HG02885 (cell line): ENCODE measurements around the gene ITPKB.
A peak's percentile ranks its signal among the peaks of the same experiment; 100 is the strongest.
"Not testable (repeated sequence)": the region's sequence is repeated elsewhere in the genome, so short reads cannot be mapped to it uniquely, and the experiment has no call there.

Source experiments
- ATAC-seq: cut with Tn5 transposase; IDR thresholded peaks from one replicate; pipeline ENCODE4 v1.9.1; 2021; ENCODE audit warnings: mild to moderate bottlenecking; ENCODE audit not compliant: unreplicated experiment, poor library complexity

Gene ITPKB

DNA sequence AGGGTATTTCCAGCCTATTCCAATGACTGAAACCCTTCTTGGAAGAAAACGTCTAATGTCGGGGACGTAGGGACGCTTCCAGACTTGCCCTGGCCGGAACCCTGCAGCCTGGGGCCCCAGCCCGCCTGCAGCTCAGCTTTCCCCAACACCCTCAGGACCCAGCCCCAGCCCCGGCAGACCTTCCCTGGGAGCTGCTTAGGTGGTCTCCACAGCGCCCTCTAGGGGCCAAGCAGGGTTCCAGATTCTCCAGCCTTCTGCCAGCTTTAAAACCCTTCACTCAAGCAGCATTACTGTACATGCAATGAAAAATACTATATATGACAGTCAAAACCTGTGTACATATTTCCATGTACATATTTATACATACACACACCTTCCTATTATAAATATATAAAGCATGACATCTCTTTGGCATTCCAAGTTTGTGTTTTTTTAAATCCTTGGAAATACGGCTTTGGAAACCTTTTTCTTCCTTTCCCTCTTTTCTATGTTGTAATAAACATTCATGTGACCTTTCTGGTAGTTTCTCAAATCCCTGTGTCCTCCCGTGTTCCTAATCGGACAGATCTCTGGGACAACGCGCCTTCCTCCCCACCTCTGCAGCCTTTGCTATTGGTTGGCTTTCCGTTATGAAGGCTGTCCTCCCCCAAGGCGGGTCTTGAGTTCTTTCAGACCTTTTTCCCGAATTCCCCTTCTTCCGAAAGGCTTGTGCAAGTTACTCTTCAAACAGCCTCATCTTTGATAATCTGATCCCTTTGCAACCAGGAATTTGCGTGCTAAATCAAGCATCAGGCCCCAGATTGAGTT, 130.2 kb downstream of the ITPKB start:
- ATAC-seq: peak; percentile 73

DNA sequence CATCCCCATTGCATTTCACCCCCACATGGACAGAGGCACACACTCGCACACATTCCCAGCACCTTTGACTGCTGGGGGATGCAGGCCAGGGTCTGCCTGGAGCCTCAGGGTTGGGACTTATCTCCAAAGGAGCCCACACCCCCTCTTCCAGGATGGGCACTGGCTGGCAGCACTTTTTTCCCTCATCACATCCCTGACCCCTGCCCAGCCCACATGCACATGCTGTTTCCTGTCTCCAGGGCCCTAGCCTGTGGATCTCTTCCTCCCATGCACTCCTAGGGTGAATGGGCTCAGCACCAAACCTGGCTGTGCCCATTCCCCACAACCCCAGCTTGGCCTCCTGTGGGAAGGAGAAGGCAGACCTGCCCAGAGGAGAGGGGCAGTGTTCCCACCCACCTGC, 131.3 kb downstream of the ITPKB start:
- ATAC-seq: no peak

DNA sequence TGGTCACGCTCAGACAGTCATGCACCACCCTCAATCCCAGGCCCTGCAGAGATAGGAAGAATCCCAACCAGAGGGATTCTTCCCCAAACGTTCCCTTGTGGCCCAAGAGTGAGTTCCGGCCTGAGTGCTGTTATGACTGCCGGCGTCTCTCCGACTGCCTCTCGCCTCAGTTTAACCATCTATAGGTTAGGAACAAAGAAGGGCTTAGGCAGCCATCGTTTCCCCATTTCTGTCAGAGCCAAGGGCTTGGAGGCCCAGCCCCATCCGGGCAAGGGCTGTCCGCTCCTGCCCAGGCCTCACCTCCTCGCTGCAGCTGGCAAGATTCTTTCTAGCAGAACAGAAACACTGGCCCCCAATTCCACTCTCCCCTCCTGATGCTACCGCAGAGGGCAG, 131.8 kb downstream of the ITPKB start:
- ATAC-seq: no peak

DNA sequence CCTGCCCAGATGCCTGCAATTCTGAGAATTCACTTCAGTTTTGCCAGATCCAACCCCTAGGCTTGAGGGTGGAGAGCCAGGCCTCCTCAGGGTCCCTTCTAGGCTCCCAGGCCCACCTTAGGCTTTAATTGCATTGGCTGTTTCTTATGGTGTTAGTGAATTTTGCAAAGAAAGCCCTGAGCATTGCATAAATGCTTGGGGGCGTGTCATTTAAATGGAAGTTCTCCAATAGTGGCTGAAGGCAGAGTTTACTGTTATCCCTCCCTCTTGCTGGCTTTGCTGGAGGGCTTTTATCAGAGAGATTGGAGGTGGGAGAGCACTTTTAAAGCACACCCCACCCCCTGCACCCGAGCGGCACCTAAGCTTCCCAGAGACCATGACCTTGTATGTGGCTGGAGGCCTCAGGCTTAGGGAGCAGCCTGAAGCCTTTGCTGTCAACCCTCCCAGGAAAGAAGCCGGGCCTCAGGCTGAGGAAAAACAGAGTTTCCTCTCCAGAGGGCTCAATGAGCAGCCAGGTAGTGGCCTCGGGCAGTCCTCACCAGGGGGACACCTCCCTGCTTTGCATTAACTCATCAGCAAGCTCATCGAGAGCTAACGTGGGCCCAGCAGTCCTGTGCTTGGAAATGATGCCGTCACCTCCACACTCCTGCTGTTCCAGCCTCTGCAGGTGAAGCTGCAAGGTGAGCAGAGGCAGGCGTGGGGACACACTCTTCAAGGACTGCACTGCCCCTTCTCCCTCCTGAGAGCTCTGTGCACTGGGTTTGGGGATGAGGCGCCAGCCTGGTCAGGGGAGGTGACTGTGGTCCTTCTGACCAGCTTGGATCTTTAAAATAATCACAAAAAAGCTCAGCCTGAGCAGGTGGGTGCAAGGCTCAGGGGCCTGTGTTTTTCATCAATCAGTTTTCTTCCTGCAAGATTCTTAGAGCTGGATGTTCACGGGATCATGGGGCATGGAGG, 132.5 kb downstream of the ITPKB start:
- ATAC-seq: no peak

DNA sequence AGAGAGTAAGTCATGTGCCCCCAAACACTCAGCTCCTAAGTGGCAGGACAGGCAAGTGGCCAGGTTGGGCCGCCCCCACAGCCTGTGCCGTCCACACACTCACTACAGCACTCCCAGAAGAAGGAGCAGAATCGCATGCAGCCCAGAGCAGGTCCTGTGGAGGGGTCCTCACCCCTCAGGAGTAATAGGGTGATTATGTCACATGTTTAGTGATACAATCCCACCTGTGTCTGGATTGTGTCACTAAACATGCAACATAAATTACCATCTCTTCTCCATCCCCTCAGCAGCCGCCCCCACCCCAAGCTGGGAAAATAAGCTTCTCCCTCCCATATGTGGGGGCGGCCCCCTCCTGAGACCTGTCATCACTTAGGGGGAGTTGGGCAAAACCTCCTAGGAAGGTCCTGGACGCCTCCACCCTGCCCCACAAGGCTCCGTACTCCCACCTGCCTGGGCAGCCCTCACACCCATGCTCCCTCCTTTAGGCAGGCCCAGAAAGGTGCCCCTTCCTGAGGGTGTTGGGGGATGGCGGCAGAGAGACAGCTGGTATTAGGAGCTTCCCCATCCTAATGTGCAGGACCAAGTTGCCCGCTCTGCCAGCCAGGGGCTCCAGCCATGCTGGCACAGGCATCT, 133.6 kb downstream of the ITPKB start:
- no peak for ATAC-seq

DNA sequence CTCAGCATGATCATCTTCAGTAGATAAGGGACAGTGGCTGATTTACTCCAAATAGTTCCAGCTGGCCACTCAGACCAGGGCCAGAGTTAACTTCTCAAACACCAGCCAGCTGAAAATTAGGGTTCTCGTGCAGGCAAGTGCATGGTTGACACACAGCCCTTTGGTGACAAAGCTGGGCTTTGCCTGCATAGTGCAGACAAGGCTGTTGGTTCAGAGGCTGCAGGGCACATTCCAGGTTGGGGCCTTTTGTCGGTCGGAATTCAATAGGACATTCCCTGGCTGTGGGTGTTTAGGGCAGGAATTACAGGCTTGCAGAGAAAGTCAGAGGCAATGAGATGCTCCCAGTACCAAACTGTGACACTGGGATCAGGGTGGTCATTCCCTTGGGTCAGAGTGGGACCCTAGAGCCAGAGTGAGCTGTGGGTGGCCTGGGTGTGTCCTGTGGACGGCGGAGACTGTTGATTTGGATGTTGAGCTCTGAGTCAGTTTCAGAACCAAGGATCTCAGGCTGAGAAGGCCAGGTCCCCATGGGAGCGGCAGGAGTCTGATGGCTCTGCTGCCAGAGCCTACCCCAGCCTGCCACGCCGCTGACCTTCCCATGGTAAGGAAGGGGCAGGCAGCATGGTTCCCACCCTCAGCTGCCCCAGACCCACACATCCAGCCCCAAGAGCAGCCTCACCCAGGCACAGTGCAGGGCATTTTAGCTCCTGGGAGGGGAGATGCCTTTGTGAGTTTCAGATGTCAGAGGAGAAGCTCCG, 134.3 kb downstream of the ITPKB start:
- ATAC-seq: no peak

DNA sequence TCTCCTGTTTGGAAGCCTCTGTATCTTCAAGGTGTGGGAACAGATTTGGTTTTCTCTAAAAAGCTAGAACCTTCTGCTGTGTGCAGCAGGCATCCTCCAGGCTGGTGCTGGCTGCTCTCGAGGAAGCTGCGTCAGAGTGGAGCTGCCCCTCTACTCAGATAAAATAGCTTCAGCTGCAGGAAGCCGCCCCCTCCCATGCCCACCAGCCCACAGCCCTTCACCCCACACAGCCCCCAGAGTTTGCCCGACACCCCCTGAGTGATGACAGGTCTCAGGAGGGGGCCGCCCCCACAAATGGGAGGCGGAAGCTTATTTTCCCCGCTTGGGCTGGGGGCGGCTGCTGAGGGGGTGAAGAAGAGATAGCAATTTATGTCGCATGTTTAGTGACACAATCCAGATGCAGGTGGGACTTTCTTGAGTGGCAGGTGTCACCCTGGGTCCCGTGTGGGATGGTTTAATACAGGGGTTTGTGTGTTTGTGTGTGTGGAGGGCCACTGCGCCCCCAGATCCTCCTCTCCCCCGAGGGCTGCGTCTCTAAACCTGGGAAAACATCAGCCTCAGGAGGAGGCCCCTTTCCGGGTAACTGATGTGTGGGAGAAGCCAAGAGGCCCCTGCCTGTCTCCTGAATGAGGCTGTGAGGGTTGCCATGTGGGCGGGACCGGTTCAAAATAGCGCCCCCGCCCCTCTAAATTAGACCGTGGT, 135.1 kb downstream of the ITPKB start:
- ATAC-seq: no peak

DNA sequence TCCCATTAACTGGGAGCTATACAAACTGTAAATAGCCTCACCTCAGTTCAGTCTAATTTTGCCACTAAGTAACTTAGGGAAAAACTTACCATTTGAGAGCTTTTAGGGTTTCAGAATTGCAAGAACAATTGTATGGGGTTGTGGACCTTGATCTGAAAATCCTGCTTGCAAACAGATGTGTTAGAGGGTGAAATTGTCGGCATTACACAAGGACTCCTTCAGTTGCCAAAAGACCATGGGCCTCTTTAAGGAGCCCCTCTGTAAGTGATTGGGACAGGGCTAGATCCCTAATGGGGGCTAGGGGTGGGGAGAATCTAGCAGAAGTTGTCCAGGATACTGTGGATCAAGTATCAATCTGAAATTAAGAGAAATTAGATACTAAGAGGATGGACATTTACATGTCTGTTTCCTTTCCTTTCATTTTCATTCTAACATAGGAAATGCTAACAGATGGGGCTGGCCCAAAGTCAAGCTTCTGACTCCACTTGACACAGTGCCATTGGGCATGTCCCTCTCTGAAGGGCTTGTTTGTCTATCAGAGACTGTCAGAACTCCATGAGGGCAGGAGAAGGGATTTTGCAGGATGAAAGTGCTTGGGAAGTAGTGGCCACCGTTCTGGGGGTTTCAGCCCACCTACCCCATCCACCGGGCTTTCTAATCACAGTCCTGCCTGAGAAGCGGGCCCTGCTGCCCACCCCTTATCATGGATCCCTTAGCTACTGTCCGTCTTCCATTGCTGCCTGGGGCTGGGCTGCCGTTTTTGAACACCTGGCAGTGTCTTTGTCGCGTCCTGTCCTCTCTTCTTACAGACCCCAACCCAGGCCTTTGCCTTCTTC, 135.8 kb downstream of the ITPKB start:
- no peak for ATAC-seq

DNA sequence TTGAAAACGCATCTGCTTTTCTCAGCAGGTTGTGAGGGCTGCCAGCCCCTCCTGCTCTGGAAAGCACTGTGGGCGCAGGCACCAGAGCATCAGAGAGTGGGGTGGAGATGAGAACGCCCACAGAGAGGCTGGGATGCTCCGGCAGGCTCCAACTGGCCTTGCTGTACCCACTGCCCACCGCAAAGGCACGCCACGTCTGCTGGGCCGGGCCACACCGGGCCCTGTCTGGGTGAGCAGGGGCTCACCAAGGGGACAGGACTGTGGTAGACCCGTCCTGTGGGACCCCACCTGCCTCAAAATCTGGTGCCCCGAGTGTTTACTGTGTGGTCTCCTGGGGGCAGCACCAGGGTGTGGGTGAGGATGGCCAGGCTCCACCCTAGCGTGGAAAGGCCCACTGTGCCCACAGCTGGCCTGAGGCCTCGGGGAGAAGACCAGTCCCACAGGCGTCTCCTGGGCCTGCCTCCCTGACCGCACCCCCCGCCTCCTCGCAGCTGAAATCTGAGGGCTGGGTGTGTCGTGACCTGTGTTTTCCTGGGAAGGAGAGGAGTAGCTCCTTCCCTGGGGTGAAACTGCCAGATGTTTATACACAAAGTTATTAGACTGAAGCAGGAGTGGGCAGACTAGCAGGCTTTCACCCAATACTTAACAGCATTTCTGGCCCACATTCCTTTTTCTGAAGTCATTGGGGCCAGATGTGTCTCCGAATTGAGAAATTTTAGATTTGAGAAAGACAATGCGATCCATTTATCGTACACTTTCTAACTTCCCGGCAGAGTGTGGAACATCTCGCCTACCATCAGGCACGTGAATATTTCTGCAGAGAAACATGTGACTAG, 136.7 kb downstream of the ITPKB start:
- no peak for ATAC-seq

DNA sequence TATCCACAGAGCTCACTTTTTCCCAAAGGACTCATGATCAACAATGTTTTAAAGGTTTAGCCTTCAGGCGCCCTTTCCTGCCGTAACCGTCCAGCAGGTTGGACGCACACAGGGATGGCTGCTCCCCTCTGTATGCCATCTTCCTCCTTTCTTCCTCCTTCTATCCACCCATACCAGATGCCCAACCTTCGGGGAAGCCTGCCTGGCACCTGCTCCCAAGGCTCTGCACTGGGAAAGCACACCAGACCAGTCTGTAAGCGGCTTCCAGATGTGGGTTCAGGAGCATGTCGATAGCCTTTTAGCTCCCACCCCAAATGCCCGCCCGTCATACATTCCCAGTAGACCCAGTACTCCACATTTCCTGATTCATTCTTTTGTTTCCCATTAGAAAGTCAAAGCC, 137.6 kb downstream of the ITPKB start:
- ATAC-seq: no peak

DNA sequence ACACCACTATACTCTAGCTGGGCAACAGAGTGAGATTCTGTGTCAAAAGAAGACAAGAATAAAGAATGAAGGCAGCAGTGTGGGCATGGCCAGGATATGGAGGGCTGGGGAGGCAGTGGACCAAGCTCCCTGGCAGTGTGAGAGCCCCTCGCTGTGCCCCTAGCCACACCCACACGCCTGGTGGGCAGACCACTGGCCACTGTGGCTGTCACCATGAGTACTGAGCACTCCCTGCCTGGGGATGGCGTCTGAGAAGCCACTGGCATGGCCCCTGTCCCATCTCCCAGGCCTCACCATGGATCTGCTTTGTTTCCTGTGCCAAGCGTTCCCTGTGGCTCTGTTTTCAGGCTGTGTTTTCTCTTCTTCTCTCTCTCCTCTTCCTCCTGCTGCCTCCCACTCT, 138.8 kb downstream of the ITPKB start:
- no peak for ATAC-seq

DNA sequence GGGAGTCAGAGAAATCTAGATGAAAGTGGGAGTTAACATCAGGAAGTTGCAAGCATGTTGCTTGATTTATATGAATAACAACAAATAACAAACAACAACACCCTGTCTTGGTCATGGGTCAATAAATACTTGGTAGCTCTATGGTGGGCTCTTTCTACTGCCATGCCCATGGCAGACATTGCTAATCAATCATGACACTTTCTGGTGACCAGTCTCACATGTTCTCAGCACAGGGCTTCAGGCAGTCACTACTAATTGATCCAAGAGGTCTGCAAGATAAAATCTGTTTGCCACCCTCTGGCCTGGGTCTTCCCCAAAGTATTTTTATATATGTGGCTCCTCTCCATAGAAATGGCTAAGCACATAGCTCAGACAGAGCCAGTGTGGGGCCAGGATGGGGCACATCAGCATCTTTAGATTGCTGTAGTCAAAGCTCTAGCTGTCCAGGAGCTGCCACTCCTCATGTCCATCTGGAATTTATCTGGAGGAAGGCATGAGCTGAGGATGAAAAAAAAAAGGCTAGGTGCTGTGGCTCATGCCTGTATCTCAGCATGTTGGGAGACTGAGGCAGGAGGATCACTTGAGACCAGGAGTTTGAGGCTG, 139.3 kb downstream of the ITPKB start:
- no peak for ATAC-seq

DNA sequence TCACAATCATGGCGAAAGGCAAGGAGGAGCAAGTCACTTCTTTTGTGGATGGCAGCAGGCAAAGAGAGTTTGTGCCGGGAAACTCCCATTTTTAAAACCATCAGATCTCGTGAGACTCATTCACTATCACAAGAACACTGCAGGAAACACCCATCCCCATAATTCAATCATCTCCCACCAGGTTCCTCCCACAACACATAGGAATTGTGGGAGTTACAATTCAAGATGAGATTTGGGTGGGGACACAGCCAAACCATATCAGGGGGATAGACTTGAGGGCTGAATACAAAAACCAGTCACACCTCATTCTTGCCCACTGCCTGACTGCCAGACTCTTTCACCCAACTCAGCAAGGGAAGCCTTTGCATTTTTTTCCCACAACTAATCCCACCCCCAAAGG, 140.1 kb downstream of the ITPKB start:
- not testable (repeated sequence) for ATAC-seq

DNA sequence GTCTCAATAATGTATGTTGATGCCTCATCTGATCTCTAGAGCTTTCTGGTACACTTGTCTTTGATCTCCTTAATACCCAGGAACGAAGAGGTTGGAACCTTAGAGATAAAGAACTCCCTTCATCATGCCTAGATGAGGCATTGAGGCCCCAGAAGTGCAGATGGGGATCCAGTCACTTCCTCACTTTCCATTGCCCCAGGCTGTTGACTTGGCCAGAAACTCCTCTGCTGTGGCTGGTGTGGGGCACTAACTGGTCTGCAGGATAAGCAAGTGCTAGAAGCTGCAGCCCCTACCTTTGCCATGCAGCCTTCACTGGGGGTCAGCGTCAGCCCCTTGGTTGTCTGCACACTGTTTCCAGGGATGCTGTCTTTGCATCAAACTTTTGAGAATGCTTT, 140.6 kb downstream of the ITPKB start:
- ATAC-seq: no peak

DNA sequence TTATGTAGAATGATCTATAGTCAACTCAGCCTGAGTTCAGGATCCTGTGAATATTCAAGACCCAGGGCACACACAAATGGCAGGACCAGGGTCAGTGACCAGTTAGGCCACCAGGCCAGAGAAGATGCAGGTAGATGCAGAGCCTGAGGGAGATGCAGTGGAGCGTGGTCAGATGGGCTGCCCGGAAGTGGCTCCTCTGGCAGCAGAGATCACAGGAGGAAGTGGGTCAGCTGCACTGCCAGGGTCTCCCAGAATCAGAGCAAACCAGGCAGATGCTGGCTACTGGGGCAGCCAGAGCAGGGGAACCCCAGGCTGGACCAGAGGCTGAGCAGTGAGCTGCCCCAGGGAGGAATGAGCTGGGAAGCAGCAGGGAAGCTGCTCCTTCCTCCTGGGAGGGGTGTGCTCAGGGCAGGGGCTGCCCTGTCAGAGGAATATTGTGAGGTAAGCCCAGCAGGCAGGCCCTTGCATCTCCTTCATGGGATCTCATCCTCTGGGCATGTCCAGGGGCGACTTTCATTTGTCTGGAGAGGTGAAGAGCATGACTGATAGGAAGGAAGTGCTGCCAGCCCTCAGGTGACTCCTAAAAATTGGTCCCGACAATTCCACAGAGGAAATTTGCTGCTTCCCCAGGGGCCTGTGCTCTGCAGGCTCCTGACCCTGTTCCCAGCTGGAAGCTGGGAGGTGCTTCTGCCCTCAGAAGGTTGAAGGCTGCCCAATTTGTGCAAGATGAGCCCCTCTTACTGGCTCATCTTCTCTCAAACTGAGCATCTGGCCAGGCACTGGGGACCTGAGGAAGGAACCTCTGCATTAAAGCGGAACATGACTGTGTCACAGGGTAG, 141.2 kb downstream of the ITPKB start:
- no peak for ATAC-seq

DNA sequence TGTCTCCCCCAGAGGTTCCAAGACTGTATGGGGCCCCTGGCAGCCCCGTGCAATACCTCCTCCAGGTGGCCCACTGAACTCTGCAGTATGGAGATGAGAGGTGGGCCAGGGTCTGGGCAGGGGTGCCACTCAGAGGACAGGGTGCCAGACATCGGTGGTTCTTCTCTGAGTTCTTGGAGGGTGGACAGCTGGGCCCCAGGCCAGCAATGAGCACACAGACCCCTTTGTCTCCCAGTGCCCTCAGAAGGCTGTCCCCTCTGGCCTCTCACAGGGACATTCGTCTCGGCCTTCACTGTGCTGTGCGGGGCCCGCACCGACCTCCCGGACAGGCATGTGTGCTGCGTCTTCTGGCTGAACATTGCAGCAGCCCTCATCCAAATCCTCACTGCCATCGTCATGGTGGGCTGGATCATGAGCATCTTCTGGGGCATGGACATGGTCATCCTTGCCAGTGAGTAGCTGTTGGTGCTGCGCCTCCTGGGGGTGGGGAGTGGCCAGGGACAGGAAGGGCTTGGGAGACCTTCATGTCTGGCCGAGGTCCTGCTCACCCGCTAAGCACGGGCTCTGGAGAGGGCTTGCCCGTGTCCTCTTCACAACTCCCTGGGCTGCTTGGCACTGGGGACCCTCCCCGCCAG, 142.4 kb downstream of the ITPKB start:
- no peak for ATAC-seq
